ENCODE results near the gene MARF1. TPM values are rescaled to one million over a fixed set of nuclear protein-coding genes. Genes with fewer than 3 reads are reported as not detected.
A peak's percentile ranks its signal among the peaks of the same experiment; 100 is the strongest.

MARF1 gene
- total RNA-seq, 2 donors from 2014 or later, result 28.0 to 33.2 TPM

- peaks cover 4 to 34% of the 10 kb centered on the region in 2 donors for H3K36me3 ChIP-seq (replicated peaks in 1 of 2; ENCODE audit: insufficient read depth in 1 of 2, low read depth in 2 of 2)
- ATAC-seq (no peak), DNase-seq (no peak)
- 85 to 91% methylated on average over 6 of the region's 6 CpGs for WGBS, 2 donors
- no peak overlapping the region for H3K27ac ChIP-seq
- no peaks in the 10 kb centered on the region for H3K9me3 ChIP-seq
- H3K4me3 ChIP-seq, result no peak overlapping the region
- TF ChIP-seq CTCF (IDR thresholded peaks at IDR 0.05), result no peak
- no peak for TF ChIP-seq POLR2A (IDR thresholded peaks at IDR 0.05)
- H3K27me3 ChIP-seq, result no peaks in the 10 kb centered on the region
- H3K4me1 ChIP-seq, result peaks cover 14% of the 10 kb centered on the region
- intact Hi-C loops (cut with DNase I), result no loop called here
These were observed 48.1 kb downstream of the MARF1 start for GRCh38 chr16:15594711-15595320.

GRCh38 chr16:15593235-15593634, 49.7 kb downstream of the MARF1 start:
- peaks cover 14% of the 10 kb centered on the region for H3K4me1 ChIP-seq
- intact Hi-C loops (cut with DNase I), result no loop called here
- TF ChIP-seq CTCF (IDR thresholded peaks at IDR 0.05), result no peak
- no peak for TF ChIP-seq POLR2A (IDR thresholded peaks at IDR 0.05)
- no peak overlapping the region for H3K4me3 ChIP-seq
- DNase-seq (peak in 1 of 4 donors; percentile 40), ATAC-seq (no peak)
- no peak overlapping the region for H3K27ac ChIP-seq
- WGBS, 2 donors, result 94% methylated on average over 7 to 9 of the region's 9 CpGs
- H3K9me3 ChIP-seq, result no peaks in the 10 kb centered on the region
- no peaks in the 10 kb centered on the region for H3K27me3 ChIP-seq
- H3K36me3 ChIP-seq (replicated peaks in 1 of 2; ENCODE audit: insufficient read depth in 1 of 2, low read depth in 2 of 2), result peaks cover 4 to 22% of the 10 kb centered on the region in 2 donors

GRCh38 chr16:15592324-15592723, 50.6 kb downstream of the MARF1 start:
- no peak for DNase-seq
- TF ChIP-seq POLR2A (IDR thresholded peaks at IDR 0.05) (no peak), CTCF (IDR thresholded peaks at IDR 0.05) (no peak)
- 84% methylated on average over 4 to 6 of the region's 9 CpGs for WGBS, 2 donors

GRCh38 chr16:15587152-15587825, 55.7 kb downstream of the MARF1 start:
- Histone ChIP-seq H3K4me1 (peaks cover 14% of the 10 kb centered on the region), H3K36me3 (replicated peaks in 1 of 2; ENCODE audit: insufficient read depth in 1 of 2, low read depth in 2 of 2) (no peaks in the 10 kb centered on the region), H3K27me3 (no peaks in the 10 kb centered on the region), H3K4me3 (no peak overlapping the region), H3K27ac (no peak overlapping the region), H3K9me3 (no peaks in the 10 kb centered on the region)
- DNase-seq (no peak), ATAC-seq (no peak)
- TF ChIP-seq CTCF (IDR thresholded peaks at IDR 0.05) (no peak), POLR2A (IDR thresholded peaks at IDR 0.05) (no peak)
- WGBS, 2 donors, result 93 to 96% methylated on average over 13 to 17 of the region's 17 CpGs
- intact Hi-C loops (cut with DNase I), result no loop called here

More at GRCh38 chr16:15592324-15592723, 50.6 kb downstream of the MARF1 start:
- ATAC-seq, result no peak
- H3K4me3 ChIP-seq, result no peak overlapping the region
- H3K9me3 ChIP-seq, result no peaks in the 10 kb centered on the region
- H3K36me3 ChIP-seq (replicated peaks in 1 of 2; ENCODE audit: insufficient read depth in 1 of 2, low read depth in 2 of 2), result peaks cover 4 to 13% of the 10 kb centered on the region in 2 donors
- no peaks in the 10 kb centered on the region for H3K27me3 ChIP-seq
- intact Hi-C loops (cut with DNase I), result no loop called here
- H3K27ac ChIP-seq, result no peak overlapping the region
- peaks cover 14% of the 10 kb centered on the region for H3K4me1 ChIP-seq
